OCI-LY1 (cell line): ENCODE measurements around the gene CNTD1.

Experiments
- H2AFZ ChIP-seq: fragments of 200-600 bp; sonication (generic), shearing (Covaris generic); 2 replicates; pipeline ENCODE4 v1.6.0; 2014; ENCODE audit warnings: antibody characterized with exemption, mild to moderate bottlenecking, low read length
- H3F3A ChIP-seq: fragments of 200-600 bp; sonication (generic), shearing (Covaris generic); 2 replicates; pipeline ENCODE4 v1.6.0; 2014; ENCODE audit warnings: mild to moderate bottlenecking, antibody characterized with exemption, low read length, moderate library complexity; ENCODE audit not compliant: insufficient read depth
- H3K27ac ChIP-seq: fragments of 200-600 bp; sonication (generic); 2 replicates; pipeline ENCODE4 v1.5.1; 2014; ENCODE audit warnings: low read length, mixed run types, mild to moderate bottlenecking, low read depth; ENCODE audit not compliant: poor library complexity, severe bottlenecking
- H3K27me3 ChIP-seq: fragments of 200-600 bp; sonication (generic); 2 replicates; pipeline ENCODE4 v1.6.0; 2014; ENCODE audit warnings: antibody characterized with exemption, mild to moderate bottlenecking, low read length, moderate library complexity; ENCODE audit not compliant: insufficient read depth
- H3K36me3 ChIP-seq: fragments of 200-600 bp; sonication (generic); 2 replicates; pipeline ENCODE4 v1.6.1; 2014; ENCODE audit warnings: mild to moderate bottlenecking, antibody characterized with exemption, low read length, moderate library complexity, mixed read lengths; ENCODE audit not compliant: insufficient read depth
- H3K4me1 ChIP-seq: fragments of 200-600 bp; sonication (generic); 2 replicates; pipeline ENCODE4 v1.5.1; 2014; ENCODE audit warnings: mild to moderate bottlenecking, low read length, moderate library complexity; ENCODE audit not compliant: insufficient read depth, severe bottlenecking
- H3K4me2 ChIP-seq: fragments of 200-600 bp; sonication (generic), shearing (Covaris generic); 2 replicates; pipeline ENCODE4 v1.6.1; 2014; ENCODE audit warnings: low read length
- H3K4me3 ChIP-seq: fragments of 200-600 bp; sonication (generic); 2 replicates; pipeline ENCODE4 v1.5.1; 2014; ENCODE audit warnings: low read length, low read depth, mild to moderate bottlenecking, mixed read lengths; ENCODE audit not compliant: poor library complexity, severe bottlenecking
- H3K79me2 ChIP-seq: fragments of 200-600 bp; shearing (Covaris generic); 2 replicates; pipeline ENCODE4 v1.6.1; 2016; ENCODE audit warnings: mixed run types, low read length, mixed read lengths; ENCODE audit not compliant: insufficient read depth
- H3K9ac ChIP-seq: fragments of 200-600 bp; sonication (generic), shearing (Covaris generic); 2 replicates; pipeline ENCODE4 v1.6.1; 2014; ENCODE audit warnings: mild to moderate bottlenecking, low read length, mixed read lengths
- H3K9me2 ChIP-seq: fragments of 200-600 bp; sonication (generic), shearing (Covaris generic); 2 replicates; pipeline ENCODE4 v1.6.1; 2014; ENCODE audit warnings: low read depth, mild to moderate bottlenecking, low read length, mixed read lengths
- H3K9me3 ChIP-seq: fragments of 200-600 bp; shearing (Covaris generic); 2 replicates; pipeline ENCODE4 v1.6.1; 2014; ENCODE audit warnings: low read length, mixed read lengths
- H4K20me1 ChIP-seq: fragments of 200-600 bp; sonication (generic), shearing (Covaris generic); 2 replicates; pipeline ENCODE4 v1.6.0; 2016; ENCODE audit warnings: mild to moderate bottlenecking, low read length; ENCODE audit not compliant: insufficient read depth
- CTCF ChIP-seq: fragments of 200-600 bp; sonication (generic), shearing (Covaris generic); IDR thresholded peaks from 2 replicates; pipeline ENCODE4 v1.5.1; 2017; ENCODE audit warnings: mild to moderate bottlenecking, antibody characterized with exemption, low read length, moderate library complexity, mixed read lengths
- EZH2 ChIP-seq: fragments of 200-600 bp; sonication (generic), shearing (Covaris generic); IDR thresholded peaks from 2 replicates; pipeline ENCODE4 v1.8.0; 2017; ENCODE audit warnings: borderline replicate concordance, mixed run types, mild to moderate bottlenecking, antibody characterized with exemption, low read length, moderate library complexity, mixed read lengths

Gene CNTD1

GRCh38 chr17:42818379-42818778 lies 19.7 kb downstream of the CNTD1 start:
- H3K27ac ChIP-seq = no peak overlapping the region
- H3K36me3 ChIP-seq = peaks cover 78% of the 10 kb centered on the region
- H3K4me2 ChIP-seq = no peak overlapping the region
- H3K4me1 ChIP-seq = peaks cover 13% of the 10 kb centered on the region
- H3K9me2 ChIP-seq = no peaks in the 10 kb centered on the region
- peaks cover 3% of the 10 kb centered on the region for H3K79me2 ChIP-seq
- H3F3A ChIP-seq = 0 out of 2 replicates have a peak, but pooled peaks cover 8% of the 10 kb centered on the region
- no peak overlapping the region for H3K9ac ChIP-seq
- H3K9me3 ChIP-seq = no peaks in the 10 kb centered on the region
- TF ChIP-seq CTCF (no peak), EZH2 (no peak)
- no peak overlapping the region for H3K4me3 ChIP-seq
- no peaks in the 10 kb centered on the region for H4K20me1 ChIP-seq
- H3K27me3 ChIP-seq = no peaks in the 10 kb centered on the region
- no peak overlapping the region for H2AFZ ChIP-seq

GRCh38 chr17:42819939-42820535 lies 21.4 kb downstream of the CNTD1 start:
- Histone ChIP-seq H3K4me1 (peaks cover 19% of the 10 kb centered on the region), H2AFZ (no peak overlapping the region), H3K4me2 (no peak overlapping the region), H3K9me2 (no peaks in the 10 kb centered on the region), H3F3A (0 out of 2 replicates have a peak, but pooled peaks cover 8% of the 10 kb centered on the region), H3K27me3 (no peaks in the 10 kb centered on the region), H3K79me2 (peaks cover 7% of the 10 kb centered on the region), H3K9me3 (no peaks in the 10 kb centered on the region), H4K20me1 (no peaks in the 10 kb centered on the region), H3K36me3 (peaks cover 62% of the 10 kb centered on the region), H3K27ac (no peak overlapping the region), H3K9ac (no peak overlapping the region), H3K4me3 (no peak overlapping the region)
- TF ChIP-seq EZH2 = no peak
- peak; percentile 88 for TF ChIP-seq CTCF

- no peak overlapping the region for H2AFZ ChIP-seq
Observed at GRCh38 chr17:42821176-42821575, 22.5 kb downstream of the CNTD1 start.

More at GRCh38 chr17:42821176-42821575, 22.5 kb downstream of the CNTD1 start:
- Histone ChIP-seq H4K20me1 (no peaks in the 10 kb centered on the region), H3F3A (0 out of 2 replicates have a peak, but pooled peaks cover 8% of the 10 kb centered on the region), H3K79me2 (peaks cover 7% of the 10 kb centered on the region), H3K9me2 (no peaks in the 10 kb centered on the region), H3K36me3 (peaks cover 50% of the 10 kb centered on the region), H3K9ac (no peak overlapping the region), H3K4me2 (no peak overlapping the region), H3K4me1 (peaks cover 19% of the 10 kb centered on the region), H3K9me3 (no peaks in the 10 kb centered on the region), H3K27ac (no peak overlapping the region), H3K4me3 (no peak overlapping the region), H3K27me3 (no peaks in the 10 kb centered on the region)
- TF ChIP-seq CTCF = no peak
- TF ChIP-seq EZH2 = no peak
